K562 (cell line): ENCODE measurements around the gene SRRM4. TPM values are rescaled to one million over a fixed set of nuclear protein-coding genes. Genes with fewer than 3 reads are reported as not detected.

ENCODE experiments used
- ATAC-seq: fragments of 200-7000 bp; cut with Tn5 transposase; 3 replicates; pipeline ENCODE4 v1.9.1; 2020; ENCODE audit warnings: moderate library complexity
- BruUV-seq: library from RNA; stranded (reverse); fragments of 400-500 nt; replicated peaks from 2 replicates; lab custom pipeline; 2021; lab: Mats Ljungman, UMichigan
- CTCF ChIA-PET: fragments of 300-600 bp; formaldehyde crosslinking; extraction: SDS; loops from one replicate; lab custom pipeline; 2021; ENCODE audit warnings: low intra/inter-chr PET ratio; lab: Yijun Ruan, JAX
- POLR2A ChIA-PET: fragments of 300-600, 350-650 bp; sonication (Branson Sonifier 250); formaldehyde crosslinking; extraction: SDS; loops from one replicate; lab custom pipeline; 2021; ENCODE audit warnings: antibody characterized with exemption, inconsistent platforms; lab: Yijun Ruan, JAX
- DNase-seq, 4 experiments: peaks; one replicate each; pipeline versions ENCODE4 v3.0.0 to v3.0.0-alpha.2; 2011 to 2018; ENCODE audit warnings: low spot score in 3 of 4, mixed read lengths in 3 of 4; ENCODE audit errors: extremely low read depth in 1 of 4
- FAIRE-seq: peaks from 2 replicates; lab custom pipeline; 2011; peaks lifted over from hg19 to GRCh38; lab: Jason Lieb, UNC
- H2AFZ ChIP-seq: 2 replicates; pipeline ENCODE4 v1.6.0; 2011; ENCODE audit warnings: low read depth, low read length, control low read depth, inconsistent platforms
- H3K27ac ChIP-seq: fragments of 200-600 bp; 3 replicates; pipeline ENCODE4 v1.8.0; 2011; ENCODE audit warnings: low read depth, mild to moderate bottlenecking, control low read depth, inconsistent platforms, low read length, moderate library complexity, mixed read lengths; ENCODE audit errors: extremely low read depth
- H3K27me3 ChIP-seq, 2 experiments: fragments of 300-600 bp in 1 of 2; 2 replicates in 1 of 2; 3 replicates in 1 of 2; pipeline versions ENCODE4 v1.6.0 to v1.8.0; 2011; ENCODE audit warnings: inconsistent platforms in 2 of 2, low read length in 2 of 2, mild to moderate bottlenecking in 1 of 2, mixed read lengths in 1 of 2, moderate library complexity in 1 of 2; ENCODE audit not compliant: control insufficient read depth in 2 of 2, insufficient read depth in 2 of 2
- H3K36me3 ChIP-seq: fragments of 300-600 bp; 3 replicates; pipeline ENCODE4 v1.8.0; 2011; ENCODE audit warnings: mild to moderate bottlenecking, low read length, inconsistent platforms; ENCODE audit not compliant: control insufficient read depth, insufficient read depth
- H3K4me1 ChIP-seq, 2 experiments: fragments of 200-600 bp in 1 of 2; replicated peaks in 1 of 2; 2 replicates in 1 of 2; 3 replicates in 1 of 2; pipeline versions ENCODE4 v1.5.1 to v1.8.0; 2011; ENCODE audit warnings: inconsistent platforms in 2 of 2, low read length in 2 of 2, mild to moderate bottlenecking in 1 of 2, mixed read lengths in 1 of 2, moderate library complexity in 1 of 2; ENCODE audit not compliant: control insufficient read depth in 2 of 2, insufficient read depth in 2 of 2
- H3K4me2 ChIP-seq: 2 replicates; pipeline ENCODE4 v1.6.1; 2011; ENCODE audit warnings: low read length, control low read depth, inconsistent platforms, mixed read lengths; ENCODE audit not compliant: insufficient read depth
- H3K4me3 ChIP-seq: fragments of 200-600 bp; sonication (generic), shearing (Covaris generic); 2 replicates; pipeline ENCODE4 v1.5.1; 2016; ENCODE audit warnings: control low read depth, inconsistent platforms
- H3K79me2 ChIP-seq: fragments of 200-600 bp; 3 replicates; pipeline ENCODE4 v1.8.0; 2011; ENCODE audit warnings: low read length, inconsistent platforms; ENCODE audit not compliant: control insufficient read depth, insufficient read depth
- H3K9ac ChIP-seq, 2 experiments: 2 replicates each; pipeline versions ENCODE4 v1.6.0 to v1.6.1; 2011; ENCODE audit warnings: low read depth in 2 of 2, low read length in 2 of 2, control low read depth in 1 of 2, inconsistent platforms in 1 of 2, mild to moderate bottlenecking in 1 of 2, mixed read lengths in 1 of 2; ENCODE audit not compliant: insufficient read depth in 1 of 2
- H3K9me1 ChIP-seq: one replicate; pipeline ENCODE4 v1.6.0; 2011; ENCODE audit warnings: inconsistent platforms, mild to moderate bottlenecking, low read length, moderate library complexity; ENCODE audit not compliant: control insufficient read depth, insufficient read depth
- H3K9me3 ChIP-seq: replicated peaks from 2 replicates; pipeline ENCODE4 v1.5.1; 2011; ENCODE audit warnings: low read depth, low read length, inconsistent platforms; ENCODE audit not compliant: control insufficient read depth, insufficient read depth
- H4K20me1 ChIP-seq: replicated peaks from 2 replicates; pipeline ENCODE4 v1.6.1; 2011; ENCODE audit warnings: low read length, inconsistent platforms, mixed read lengths; ENCODE audit not compliant: control insufficient read depth, insufficient read depth
- C11orf30 ChIP-seq: fragments of 450-650 bp; IDR thresholded peaks from 2 replicates; pipeline ENCODE4 v1.6.1; 2016; ENCODE audit warnings: low read depth, mild to moderate bottlenecking
- HNRNPUL1 ChIP-seq: fragments of 200-400 bp; formaldehyde crosslinking; IDR thresholded peaks from 2 replicates; pipeline ENCODE4 v1.6.1; 2017; ENCODE audit warnings: low read length
- MAFG ChIP-seq: fragments of 450-650 bp; conservative IDR thresholded peaks from 2 replicates; pipeline ENCODE4 v1.6.1; 2016; ENCODE audit warnings: missing genetic modification characterization, missing compliant biosample characterization
- NEUROD1 ChIP-seq: fragments of 150-350 bp; IDR thresholded peaks from 2 replicates; pipeline ENCODE4 v1.6.1; 2014; ENCODE audit warnings: borderline replicate concordance, low read length, low read depth; ENCODE audit not compliant: partially characterized antibody
- TBL1XR1 ChIP-seq, 2 experiments: IDR thresholded peaks; 2 replicates each; pipeline ENCODE4 v1.6.1; 2012; ENCODE audit warnings: improper control_type of control experiment in 2 of 2, low read length in 2 of 2, mild to moderate bottlenecking in 1 of 2
- USF2 ChIP-seq: sonication (generic); formaldehyde crosslinking; IDR thresholded peaks from 2 replicates; pipeline ENCODE4 v1.5.0; 2020; ENCODE audit warnings: missing genetic modification reagents
- ZNF316 ChIP-seq: fragments of 450-650 bp; IDR thresholded peaks from 2 replicates; pipeline ENCODE4 v1.6.1; 2016
- ZNF57 ChIP-seq: fragments of 450-650 bp; formaldehyde crosslinking; IDR thresholded peaks from 2 replicates; pipeline ENCODE4 v1.4.0; 2020; ENCODE audit warnings: mild to moderate bottlenecking, moderate library complexity
- WGBS: fragments of 100-300 bp; shearing (Covaris generic); methylation state at CpG from one replicate; pipeline ENCODE4 v1.1.6; 2016; ENCODE audit warnings: low coverage, mixed read lengths; ENCODE audit not compliant: insufficient coverage; ENCODE audit errors: missing lambda C conversion rate; 5-methylcytosine and 5-hydroxymethylcytosine counted together
- in situ Hi-C: fragments of 300-500 bp; cut with MboI; formaldehyde crosslinking; loops from 4 replicates; pipeline ENCODE4 v1.15.0; 2018; ENCODE audit warnings: inconsistent platforms, mixed read lengths
- intact Hi-C: fragments of 100-400 bp; cut with micrococcal nuclease; formaldehyde crosslinking; loops from 2 replicates; pipeline ENCODE4 v1.14.2; 2022
- polyA plus RNA-seq, 8 experiments: library from polyadenylated mRNA; depleted of rRNA in 4 of 8; stranded (reverse) in 5 of 8; unstranded in 3 of 8; fragments of >200 nt; fragmentation: Nextera tagmentation in 2 of 8; fragmentation: Illumina TruSeq in 1 of 8; extraction: Ambion mirVana in 2 of 8; extraction: Trizol in 1 of 8; gene quantifications; 2 replicates each; pipeline versions ENCODE4 v1.2.1 to v1.2.3, GENCODE V29; 2011 to 2014; ENCODE audit warnings: inconsistent platforms in 1 of 8, missing spikeins in 1 of 8
- total RNA-seq, 7 experiments: library from RNA; depleted of rRNA in 6 of 7; stranded (reverse); fragments of >200 nt in 6 of 7; fragmentation: Illumina TruSeq in 2 of 7; extraction: Trizol in 2 of 7; gene quantifications; 2 replicates each; pipeline versions ENCODE4 v1.2.1 to v1.2.3, GENCODE V29; 2011 to 2021; ENCODE audit warnings: low replicate concordance in 1 of 7

The SRRM4 gene
- total and polyA plus RNA-seq, 9 of the 15 experiments (the other 6 are each of a cell fraction or from before 2014, with no cell fraction given), result not detected

- BruUV-seq, result no TSS peak
- no peak overlapping the region for H3K4me3 ChIP-seq
- H3K27ac ChIP-seq, result no peak overlapping the region
- in situ Hi-C loops, result no loop called here
- POLR2A ChIA-PET, result no interaction called here
- 0% methylated on average over 2 of the region's 2 CpGs for WGBS
- no peaks in the 10 kb centered on the region for H3K79me2 ChIP-seq
- no peak for FAIRE-seq
- no peaks in the 10 kb centered on the region for H3K9me3 ChIP-seq
- H3K36me3 ChIP-seq, result no peaks in the 10 kb centered on the region
- CTCF ChIA-PET, result no interaction called here
- ATAC-seq, result no peak
- H3K9ac ChIP-seq, result no peak overlapping the region
- TF ChIP-seq NEUROD1 (no peak), ZNF57 (CRISPR knock-in tag) (no peak)
- TF ChIP-seq, all 486 proteins: peak for 0
- Histone ChIP-seq H2AFZ (no peak overlapping the region), H3K27me3 (no peaks in the 10 kb centered on the region; a peak in 1 of 5 replicates), H3K9me1 (no peaks in the 10 kb centered on the region), H3K4me2 (no peak overlapping the region), H4K20me1 (no peaks in the 10 kb centered on the region), H3K4me1 (no peaks in the 10 kb centered on the region)
- intact Hi-C loops, result no loop called here
- DNase-seq, result no peak
These were observed 221.2 kb downstream of the SRRM4 start for GRCh38 chr12:119202544-119202943.

- Histone ChIP-seq H3K4me1 (no peaks in the 10 kb centered on the region), H4K20me1 (no peaks in the 10 kb centered on the region), H3K4me3 (no peak overlapping the region), H2AFZ (no peak overlapping the region), H3K4me2 (no peak overlapping the region), H3K9me1 (no peaks in the 10 kb centered on the region), H3K36me3 (no peaks in the 10 kb centered on the region), H3K9ac (no peak overlapping the region), H3K79me2 (no peaks in the 10 kb centered on the region), H3K9me3 (no peaks in the 10 kb centered on the region), H3K27me3 (no peaks in the 10 kb centered on the region; a peak in 2 of 5 replicates), H3K27ac (no peak overlapping the region)
- POLR2A ChIA-PET, result no interaction called here
- TF ChIP-seq HNRNPUL1 (no peak), TBL1XR1 (IDR thresholded peaks at IDR 0.05; ENCODE audit: low read length in 2 of 2) (no peak), ZNF316 (peak; percentile 26; the same call in 1 of the 2 replicates), C11orf30 (0 out of 2 replicates have a peak, but pooled peaks have one; percentile 6), MAFG (peak; percentile 27; the same call in 1 of the 2 replicates), USF2 (CRISPR knock-in tag) (no peak)
- no TSS peak for BruUV-seq
- ATAC-seq, result no peak
- WGBS, result 0% methylated on average over 2 of the region's 2 CpGs
- CTCF ChIA-PET, result no interaction called here
- in situ Hi-C loops, result no loop called here
- intact Hi-C loops, result no loop called here
- DNase-seq, result no peak
- no peak for FAIRE-seq
These were observed 222.8 kb downstream of the SRRM4 start for GRCh38 chr12:119204131-119204530.
